Measurements from ENCODE around the gene ZNF615. TPM values are rescaled to one million over a fixed set of nuclear protein-coding genes. Genes with fewer than 3 reads are reported as not detected.

Gene ZNF615
- total and polyA plus RNA-seq, 2 of the 4 experiments (the other 2 are of a cell fraction) = 2.0 to 10.9 TPM

Other genes starting within 250 kb of the ZNF615 start
- not detected in 2 replicates for gene FPR2, start 247.0 kb downstream of the ZNF615 start, total RNA-seq (2012; rRNA removed)
- gene FPR2, start 247.0 kb downstream of the ZNF615 start, polyA plus RNA-seq (2012; rRNA removed) = not detected in 2 replicates
- gene FPR3, start 213.1 kb downstream of the ZNF615 start, total RNA-seq (2012; rRNA removed) = not detected in 2 replicates
- not detected in 2 replicates for gene FPR3, start 213.1 kb downstream of the ZNF615 start, polyA plus RNA-seq (2012; rRNA removed)
- gene ZNF577, start 120.3 kb downstream of the ZNF615 start, total RNA-seq (2012; rRNA removed) = 2.9 and 4.4 TPM in 2 replicates
- gene ZNF577, start 120.3 kb downstream of the ZNF615 start, polyA plus RNA-seq (2012; rRNA removed) = 4.0 and 5.8 TPM in 2 replicates
- 9.2 and 10.4 TPM in 2 replicates for gene ZNF649, start 103.2 kb downstream of the ZNF615 start, total RNA-seq (2012; rRNA removed)
- gene ZNF649, start 103.2 kb downstream of the ZNF615 start, polyA plus RNA-seq (2012; rRNA removed) = 1.5 and 1.9 TPM in 2 replicates
- 7.8 and 10.4 TPM in 2 replicates for gene ZNF613, start 80.7 kb downstream of the ZNF615 start, total RNA-seq (2012; rRNA removed)
- gene ZNF613, start 80.7 kb downstream of the ZNF615 start, polyA plus RNA-seq (2012; rRNA removed) = 2.3 and 3.3 TPM in 2 replicates
- 12.8 and 14.0 TPM in 2 replicates for gene ZNF350, start 21.4 kb downstream of the ZNF615 start, total RNA-seq (2012; rRNA removed)
- 3.7 and 4.7 TPM in 2 replicates for gene ZNF350, start 21.4 kb downstream of the ZNF615 start, polyA plus RNA-seq (2012; rRNA removed)
- 12.4 and 13.9 TPM in 2 replicates for gene ZNF614, start 20.2 kb upstream of the ZNF615 start, total RNA-seq (2012; rRNA removed)
- gene ZNF614, start 20.2 kb upstream of the ZNF615 start, polyA plus RNA-seq (2012; rRNA removed) = 2.5 and 3.4 TPM in 2 replicates
- 12.4 and 12.8 TPM in 2 replicates for gene ZNF432, start 40.6 kb upstream of the ZNF615 start, total RNA-seq (2012; rRNA removed)
- gene ZNF432, start 40.6 kb upstream of the ZNF615 start, polyA plus RNA-seq (2012; rRNA removed) = 3.2 and 4.5 TPM in 2 replicates
- gene ZNF841, start 87.6 kb upstream of the ZNF615 start, total RNA-seq (2012; rRNA removed) = 25.8 and 28.9 TPM in 2 replicates
- 6.0 and 8.5 TPM in 2 replicates for gene ZNF841, start 87.6 kb upstream of the ZNF615 start, polyA plus RNA-seq (2012; rRNA removed)
- 13.3 and 13.6 TPM in 2 replicates for gene ZNF616, start 131.7 kb upstream of the ZNF615 start, total RNA-seq (2012; rRNA removed)
- 2.0 and 2.8 TPM in 2 replicates for gene ZNF616, start 131.7 kb upstream of the ZNF615 start, polyA plus RNA-seq (2012; rRNA removed)
- 4.1 and 5.0 TPM in 2 replicates for gene ZNF836, start 163.4 kb upstream of the ZNF615 start, total RNA-seq (2012; rRNA removed)
- gene ZNF836, start 163.4 kb upstream of the ZNF615 start, polyA plus RNA-seq (2012; rRNA removed) = 1.1 and 1.4 TPM in 2 replicates
- 137 and 173 TPM in 2 replicates for gene PPP2R1A, start 181.8 kb upstream of the ZNF615 start, total RNA-seq (2012; rRNA removed)
- 250 and 292 TPM in 2 replicates for gene PPP2R1A, start 181.8 kb upstream of the ZNF615 start, polyA plus RNA-seq (2012; rRNA removed)

Data from IMR-90 (cell line).